Measurements from ENCODE around the gene TMEM156.
"Not testable (repeated sequence)": the region's sequence is repeated elsewhere in the genome, so short reads cannot be mapped to it uniquely, and the experiment has no call there.

TMEM156 gene

DNA sequence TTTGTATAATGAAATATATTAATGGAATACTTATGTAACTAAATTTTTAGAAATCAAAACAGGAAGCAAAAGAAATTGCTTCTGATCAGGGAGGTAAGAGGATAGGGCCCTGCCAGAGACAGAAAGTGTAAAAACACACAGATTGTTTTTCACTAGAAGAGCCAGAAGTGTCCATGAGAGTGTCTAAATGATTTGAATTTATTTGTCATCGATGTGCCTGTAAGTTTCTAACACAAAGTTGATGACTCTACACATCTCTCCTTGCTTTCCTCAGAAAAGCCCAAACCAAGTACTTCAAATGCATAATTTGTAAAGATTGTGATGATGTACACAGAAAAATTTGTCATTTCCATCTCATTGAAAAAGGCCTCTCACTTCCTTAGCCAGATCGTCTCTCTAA, 80.6 kb downstream of the TMEM156 start:
- in situ Hi-C loops (cut with MboI; ENCODE audit: low sequenced_read_pairs) = no loop called here
- Histone ChIP-seq H3K36me3 (replicated peaks) (no peaks in the 10 kb centered on the region), H3K27me3 (ENCODE audit: low read depth) (no peaks in the 10 kb centered on the region), H3K9me3 (no peaks in the 10 kb centered on the region), H3K4me1 (peaks cover 16% of the 10 kb centered on the region), H3K4me3 (no peak overlapping the region)
- no peak for DNase-seq (ENCODE audit: low spot score in 2 of 2)

DNA sequence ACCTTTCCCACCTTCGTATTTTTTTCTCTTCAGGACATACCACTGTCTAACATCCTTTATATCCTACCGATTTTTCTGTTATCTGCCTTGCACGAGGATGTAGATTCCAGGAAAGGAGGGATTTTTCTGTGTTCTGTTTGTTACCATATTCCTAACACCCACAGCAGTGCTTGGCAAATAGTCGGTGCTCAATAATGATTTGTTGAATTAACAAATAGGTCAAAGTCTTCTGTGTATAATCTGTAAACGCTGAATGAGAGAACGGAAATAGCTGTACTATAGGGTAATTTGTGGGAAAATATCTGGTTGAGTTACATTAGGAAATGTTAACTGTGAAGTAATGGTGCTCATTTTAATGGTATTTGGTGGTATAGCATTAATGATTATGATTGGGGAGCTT, 81.5 kb downstream of the TMEM156 start:
- Histone ChIP-seq H3K9me3 (no peaks in the 10 kb centered on the region), H3K4me3 (no peak overlapping the region), H3K4me1 (peaks cover 8% of the 10 kb centered on the region), H3K27me3 (ENCODE audit: low read depth) (no peaks in the 10 kb centered on the region), H3K36me3 (replicated peaks) (no peaks in the 10 kb centered on the region)
- DNase-seq (ENCODE audit: low spot score in 2 of 2) = no peak
- in situ Hi-C loops (cut with MboI; ENCODE audit: low sequenced_read_pairs) = no loop called here

DNA sequence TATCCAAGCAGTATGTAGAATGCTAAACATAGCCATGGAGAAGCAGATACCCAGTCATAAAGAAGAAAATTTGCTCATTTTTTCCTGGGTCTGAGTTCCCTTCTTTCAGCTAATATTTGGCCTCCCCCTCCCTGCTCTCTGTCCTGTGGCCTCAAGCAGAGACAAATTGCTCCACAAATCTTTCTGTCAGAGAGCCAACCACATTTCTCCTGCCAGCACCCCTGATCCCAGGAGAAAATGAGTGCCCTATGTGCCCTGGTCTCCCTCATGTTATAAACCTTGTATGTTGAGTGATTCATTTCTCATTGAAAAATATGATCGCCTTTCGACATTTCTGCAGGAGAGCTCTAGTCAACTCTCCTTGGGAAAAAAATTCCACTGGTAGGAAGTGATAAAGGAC, 82.0 kb downstream of the TMEM156 start:
- DNase-seq (ENCODE audit: low spot score in 2 of 2) = no peak
- in situ Hi-C loops (cut with MboI; ENCODE audit: low sequenced_read_pairs) = no loop called here
- Histone ChIP-seq H3K4me1 (peaks cover 8% of the 10 kb centered on the region), H3K9me3 (no peaks in the 10 kb centered on the region), H3K36me3 (replicated peaks) (no peaks in the 10 kb centered on the region), H3K27me3 (ENCODE audit: low read depth) (no peaks in the 10 kb centered on the region), H3K4me3 (no peak overlapping the region)

DNA sequence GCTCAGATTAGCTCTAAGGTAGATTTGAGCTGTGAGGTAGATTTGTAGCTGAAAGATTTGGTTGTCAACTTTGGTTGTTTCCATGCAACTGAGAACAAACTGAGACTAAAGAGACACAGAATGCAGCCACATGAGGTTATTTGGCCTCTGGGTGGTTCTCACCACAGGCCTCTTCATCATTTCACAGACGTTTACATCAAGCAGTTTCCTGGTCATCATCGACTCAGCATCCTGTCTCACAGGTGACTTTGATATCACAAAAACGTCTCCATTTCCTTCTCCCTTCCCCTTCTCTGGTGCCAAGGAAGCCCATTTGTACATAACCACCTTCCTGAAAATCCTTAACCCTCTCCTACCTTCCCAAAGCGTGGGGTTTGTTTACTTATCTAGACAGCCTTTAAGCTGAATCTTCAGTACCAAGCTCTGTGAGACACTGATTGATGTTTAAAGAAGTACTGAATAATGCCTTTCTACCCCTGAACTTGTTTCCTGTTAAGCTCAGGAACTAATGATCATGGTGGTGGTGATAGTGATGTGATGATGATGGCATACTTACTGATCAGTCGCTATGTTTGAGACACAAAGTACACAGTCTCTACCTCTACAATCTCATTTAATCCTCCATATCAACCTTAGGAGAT, 82.7 kb downstream of the TMEM156 start:
- Histone ChIP-seq H3K36me3 (replicated peaks) (no peaks in the 10 kb centered on the region), H3K4me3 (no peak overlapping the region), H3K27me3 (ENCODE audit: low read depth) (no peaks in the 10 kb centered on the region), H3K9me3 (no peaks in the 10 kb centered on the region), H3K4me1 (peaks cover 8% of the 10 kb centered on the region)
- DNase-seq (ENCODE audit: low spot score in 2 of 2) = no peak
- in situ Hi-C loops (cut with MboI; ENCODE audit: low sequenced_read_pairs) = no loop called here

DNA sequence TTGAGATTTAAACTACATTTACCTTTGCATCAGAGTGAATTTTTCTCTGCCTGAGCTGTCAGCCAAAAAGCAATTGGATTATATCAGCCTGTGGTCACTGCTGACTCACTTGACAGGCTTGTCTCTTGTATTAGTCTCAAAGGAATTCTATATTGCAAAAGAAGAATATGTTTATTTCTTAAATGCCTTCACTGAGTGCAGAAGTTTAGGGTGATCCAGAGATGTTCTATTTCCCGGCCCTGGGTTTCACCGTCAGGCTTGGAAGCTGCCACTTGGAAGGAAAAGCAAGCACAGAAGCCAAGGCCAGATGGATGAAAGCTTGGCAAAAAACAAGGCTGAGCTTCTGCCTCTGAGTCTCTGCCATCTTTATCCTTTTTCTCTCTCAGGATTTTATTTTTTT, 83.7 kb downstream of the TMEM156 start:
- Histone ChIP-seq H3K27me3 (ENCODE audit: low read depth) (no peaks in the 10 kb centered on the region), H3K9me3 (no peaks in the 10 kb centered on the region), H3K36me3 (replicated peaks) (no peaks in the 10 kb centered on the region), H3K4me1 (peaks cover 8% of the 10 kb centered on the region), H3K4me3 (no peak overlapping the region)
- no peak for DNase-seq (ENCODE audit: low spot score in 2 of 2)
- in situ Hi-C loops (cut with MboI; ENCODE audit: low sequenced_read_pairs) = no loop called here

DNA sequence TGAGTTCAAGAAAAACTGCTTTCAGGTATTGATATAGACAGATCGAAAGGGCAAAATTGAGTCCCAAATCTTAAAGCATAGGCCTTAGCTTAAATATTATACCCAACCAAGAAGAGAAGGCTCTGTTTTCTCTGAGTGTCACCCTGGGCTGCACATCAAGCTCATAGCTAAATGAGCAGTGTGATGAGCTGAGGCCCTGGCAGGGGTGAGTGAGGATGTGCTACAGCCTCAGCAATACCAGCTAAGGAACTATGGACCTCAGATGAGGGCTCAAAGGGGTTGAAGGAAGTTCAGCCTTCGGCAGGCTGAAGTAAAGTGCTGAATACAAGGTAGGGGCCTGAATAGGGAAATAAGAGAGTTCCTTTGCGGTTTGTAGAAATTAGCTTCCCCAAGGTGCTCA, 85.3 kb downstream of the TMEM156 start:
- Histone ChIP-seq H3K27me3 (ENCODE audit: low read depth) (no peaks in the 10 kb centered on the region), H3K36me3 (replicated peaks) (no peaks in the 10 kb centered on the region), H3K4me1 (peaks cover 5% of the 10 kb centered on the region), H3K4me3 (no peak overlapping the region), H3K9me3 (no peaks in the 10 kb centered on the region)
- in situ Hi-C loops (cut with MboI; ENCODE audit: low sequenced_read_pairs) = no loop called here
- no peak for DNase-seq (ENCODE audit: low spot score in 2 of 2)

DNA sequence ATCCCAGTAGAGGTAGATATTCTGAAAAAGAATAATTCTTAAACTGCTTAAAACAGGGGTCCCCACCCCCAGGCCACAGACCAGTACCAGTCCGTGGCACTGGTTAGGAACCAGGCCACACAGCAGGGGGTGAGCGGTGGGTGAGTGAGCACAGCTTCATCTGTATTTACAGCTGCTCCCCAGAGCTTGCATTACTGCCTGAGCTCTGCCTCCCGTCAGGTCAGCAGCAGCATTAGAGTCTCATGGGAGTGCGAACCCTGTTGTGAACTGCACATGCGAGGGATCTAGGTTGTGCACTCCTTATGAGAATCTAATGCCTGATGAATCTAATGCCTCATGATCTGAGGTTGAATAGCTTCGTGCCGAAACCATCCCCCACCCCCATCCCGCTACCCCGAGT, 87.8 kb downstream of the TMEM156 start:
- Histone ChIP-seq H3K4me1 (no peaks in the 10 kb centered on the region), H3K36me3 (replicated peaks) (no peaks in the 10 kb centered on the region), H3K27me3 (ENCODE audit: low read depth) (no peaks in the 10 kb centered on the region), H3K4me3 (no peak overlapping the region), H3K9me3 (no peaks in the 10 kb centered on the region)
- DNase-seq (ENCODE audit: low spot score in 2 of 2) = no peak
- in situ Hi-C loops (cut with MboI; ENCODE audit: low sequenced_read_pairs) = no loop called here

DNA sequence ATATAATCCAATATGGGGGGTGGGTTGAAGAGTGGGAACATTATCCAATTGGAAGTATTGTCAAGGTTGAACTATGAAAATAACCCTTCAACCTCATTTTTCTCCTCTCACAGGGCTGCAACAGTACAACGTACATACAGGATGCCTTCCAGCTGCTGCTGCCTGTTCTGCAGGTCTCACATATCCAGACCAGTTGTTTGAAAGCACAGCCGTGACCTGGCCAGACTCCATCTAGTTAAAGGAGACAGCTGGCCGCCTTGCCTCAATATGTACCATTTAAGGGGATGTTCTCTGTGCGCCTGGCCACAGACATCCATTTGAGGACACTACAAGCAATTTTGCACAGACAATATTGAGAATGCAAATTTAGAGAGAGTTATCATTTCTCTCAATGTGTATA, 88.9 kb downstream of the TMEM156 start:
- no peak overlapping the region for H3K4me3 ChIP-seq
- in situ Hi-C loops (cut with MboI; ENCODE audit: low sequenced_read_pairs) = no loop called here
- no peaks in the 10 kb centered on the region for H3K27me3 ChIP-seq (ENCODE audit: low read depth)
- no peaks in the 10 kb centered on the region for H3K36me3 ChIP-seq (replicated peaks)
- no peaks in the 10 kb centered on the region for H3K4me1 ChIP-seq
- H3K9me3 ChIP-seq = no peaks in the 10 kb centered on the region
- DNase-seq (ENCODE audit: low spot score in 2 of 2) = no peak

DNA sequence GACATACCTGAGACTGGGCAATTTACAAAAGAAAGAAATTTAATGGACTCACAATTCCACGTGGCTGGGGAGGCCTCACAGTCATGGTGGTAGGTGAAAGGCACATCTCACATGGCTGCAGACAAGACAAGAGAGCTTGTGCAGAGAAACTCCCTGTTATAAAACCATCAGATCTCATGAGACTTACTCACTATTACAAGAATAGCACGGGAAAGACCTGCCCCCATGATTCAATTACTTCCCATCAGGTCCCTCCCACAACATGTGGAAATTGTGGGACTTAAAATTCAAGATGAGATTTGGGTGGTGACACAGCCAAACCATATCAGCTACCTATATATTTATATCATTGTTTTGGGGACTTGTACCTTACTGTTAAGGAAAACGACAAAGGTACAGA, 90.3 kb downstream of the TMEM156 start:
- DNase-seq (ENCODE audit: low spot score in 2 of 2); H3K36me3 ChIP-seq (replicated peaks); H3K9me3 ChIP-seq: not testable (repeated sequence)

DNA sequence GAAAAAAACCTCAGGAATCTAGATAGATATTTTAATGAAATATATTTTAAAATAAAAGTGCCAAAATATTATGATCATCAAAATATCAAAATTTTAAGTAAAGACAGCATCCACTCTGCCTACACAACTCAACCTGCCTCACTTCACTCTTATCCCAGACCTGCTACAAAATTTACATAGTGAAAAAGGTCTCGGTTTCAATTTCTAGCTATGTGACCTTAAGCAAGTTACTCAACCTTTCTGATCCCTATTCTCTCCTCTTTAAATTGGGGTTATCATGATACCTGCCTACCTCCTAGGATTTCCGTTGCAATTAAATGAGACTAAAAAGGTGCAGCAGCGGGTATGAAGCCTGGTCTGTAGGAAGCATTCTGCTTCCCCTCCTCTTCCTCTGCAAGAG, 91.7 kb downstream of the TMEM156 start:
- H3K9me3 ChIP-seq = no peaks in the 10 kb centered on the region
- DNase-seq (ENCODE audit: low spot score in 2 of 2) = no peak
- in situ Hi-C loops (cut with MboI; ENCODE audit: low sequenced_read_pairs) = no loop called here
- H3K27me3 ChIP-seq (ENCODE audit: low read depth) = no peaks in the 10 kb centered on the region
- H3K4me1 ChIP-seq = no peaks in the 10 kb centered on the region
- no peaks in the 10 kb centered on the region for H3K36me3 ChIP-seq (replicated peaks)
- H3K4me3 ChIP-seq = no peak overlapping the region

More for the DNA sequence above, 90.3 kb downstream of the TMEM156 start:
- H3K27me3 ChIP-seq (ENCODE audit: low read depth); H3K4me3 ChIP-seq; H3K4me1 ChIP-seq; in situ Hi-C loops (cut with MboI; ENCODE audit: low sequenced_read_pairs): not testable (repeated sequence)

DNA sequence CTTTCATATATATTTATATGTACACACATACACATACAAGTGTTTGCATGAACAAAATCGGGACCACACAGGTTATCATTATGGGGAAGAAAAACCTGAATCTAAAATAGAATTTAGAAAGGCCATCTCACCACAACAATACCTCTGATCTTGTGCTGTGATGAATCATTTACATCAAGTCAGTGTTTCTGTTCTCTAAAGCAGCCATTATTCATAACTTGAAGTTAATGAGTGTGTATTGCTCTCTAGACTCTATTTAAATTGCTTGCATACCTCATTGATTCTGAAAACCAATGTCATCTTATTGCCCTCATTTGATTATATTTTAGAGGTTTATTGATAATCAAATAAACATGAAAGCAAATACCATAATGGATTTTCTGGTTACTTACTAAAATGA, 93.0 kb downstream of the TMEM156 start:
- in situ Hi-C loops (cut with MboI; ENCODE audit: low sequenced_read_pairs) = no loop called here
- no peaks in the 10 kb centered on the region for H3K4me1 ChIP-seq
- no peak for DNase-seq (ENCODE audit: low spot score in 2 of 2)
- H3K27me3 ChIP-seq (ENCODE audit: low read depth) = no peaks in the 10 kb centered on the region
- no peak overlapping the region for H3K4me3 ChIP-seq
- H3K36me3 ChIP-seq (replicated peaks) = no peaks in the 10 kb centered on the region
- no peaks in the 10 kb centered on the region for H3K9me3 ChIP-seq

DNA sequence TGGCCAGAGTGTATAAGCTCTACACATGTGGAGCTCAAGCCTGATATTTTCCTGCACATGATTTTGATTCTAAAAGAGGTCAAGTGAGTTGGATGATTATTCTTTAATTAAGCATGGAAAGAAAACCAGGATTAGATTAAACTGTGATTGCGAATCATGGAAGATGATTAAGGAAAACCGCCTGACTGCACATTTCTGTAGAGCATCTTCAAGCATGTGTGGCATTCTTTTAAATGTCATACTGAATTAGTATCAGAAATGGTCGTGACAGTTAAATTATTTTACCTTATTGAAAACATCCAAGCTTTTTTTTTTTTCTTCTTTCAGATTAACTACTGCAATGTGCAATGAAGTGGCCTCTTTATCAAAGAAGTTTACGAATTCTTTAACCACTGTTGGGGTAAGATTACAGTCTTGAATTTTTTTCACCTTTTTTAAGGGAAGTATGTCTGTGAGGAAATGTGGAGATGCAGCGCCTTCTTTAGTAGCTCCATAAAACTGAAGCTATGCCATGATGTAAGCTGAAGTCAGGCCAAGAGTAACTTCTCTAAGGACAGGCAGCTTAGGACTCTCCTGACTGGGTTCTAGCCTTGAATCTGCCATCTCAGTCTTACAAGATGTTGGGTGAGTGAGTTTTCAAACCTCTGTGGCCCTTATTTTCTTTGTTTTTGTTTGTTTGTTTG, 96.7 kb downstream of the TMEM156 start:
- H3K4me1 ChIP-seq = no peaks in the 10 kb centered on the region
- H3K9me3 ChIP-seq = no peaks in the 10 kb centered on the region
- in situ Hi-C loops (cut with MboI; ENCODE audit: low sequenced_read_pairs) = no loop called here
- no peaks in the 10 kb centered on the region for H3K27me3 ChIP-seq (ENCODE audit: low read depth)
- H3K4me3 ChIP-seq = no peak overlapping the region
- no peaks in the 10 kb centered on the region for H3K36me3 ChIP-seq (replicated peaks)
- no peak for DNase-seq (ENCODE audit: low spot score in 2 of 2)

DNA sequence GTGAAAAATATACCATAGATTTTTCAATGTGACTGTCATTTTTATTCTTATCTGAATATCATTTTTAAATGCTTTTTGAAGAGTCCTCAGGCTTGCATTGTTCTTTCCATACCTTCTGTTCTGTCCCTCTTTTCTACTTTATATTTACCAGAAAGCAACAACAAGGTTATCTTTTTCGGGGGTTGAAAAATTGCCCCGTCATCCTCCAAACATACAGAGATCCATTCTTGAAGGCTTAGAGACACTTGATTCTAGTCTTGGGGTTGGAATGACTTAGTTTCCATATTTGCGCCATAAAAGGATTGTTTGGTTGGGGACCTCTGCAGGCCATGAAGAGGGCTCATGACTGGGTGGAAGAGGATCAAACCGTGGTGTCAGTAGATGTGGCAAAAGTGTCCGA, 101.1 kb downstream of the TMEM156 start:
- DNase-seq (ENCODE audit: low spot score in 2 of 2) = no peak
- Histone ChIP-seq H3K27me3 (ENCODE audit: low read depth) (no peaks in the 10 kb centered on the region), H3K9me3 (no peaks in the 10 kb centered on the region), H3K4me3 (no peak overlapping the region), H3K36me3 (replicated peaks) (no peaks in the 10 kb centered on the region), H3K4me1 (no peaks in the 10 kb centered on the region; the same call in 1 of the 2 replicates)
- in situ Hi-C loops (cut with MboI; ENCODE audit: low sequenced_read_pairs) = no loop called here

DNA sequence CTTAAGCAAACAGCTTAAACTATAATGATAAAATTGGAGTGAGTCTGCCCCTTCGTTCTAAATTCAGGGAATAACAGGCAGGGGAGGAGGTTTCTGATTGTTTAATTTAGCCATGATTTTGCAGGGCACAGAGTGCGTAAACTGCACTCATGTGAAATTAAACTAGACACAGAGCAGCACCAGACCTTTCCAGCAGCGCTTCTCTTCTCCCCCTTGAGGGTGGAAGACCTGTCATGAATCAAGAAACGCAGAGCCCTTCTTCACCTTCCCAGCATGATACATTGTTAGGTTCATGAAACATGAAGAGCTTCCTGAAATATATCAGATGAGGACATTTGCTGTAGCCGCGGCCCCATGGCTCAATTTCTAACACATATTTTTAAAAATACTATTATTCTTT, 101.5 kb downstream of the TMEM156 start:
- Histone ChIP-seq H3K27me3 (ENCODE audit: low read depth) (no peaks in the 10 kb centered on the region), H3K36me3 (replicated peaks) (no peaks in the 10 kb centered on the region), H3K4me3 (no peak overlapping the region), H3K4me1 (peaks cover 4% of the 10 kb centered on the region; the same call in 1 of the 2 replicates), H3K9me3 (no peaks in the 10 kb centered on the region)
- no peak for DNase-seq (ENCODE audit: low spot score in 2 of 2)
- in situ Hi-C loops (cut with MboI; ENCODE audit: low sequenced_read_pairs) = no loop called here

DNA sequence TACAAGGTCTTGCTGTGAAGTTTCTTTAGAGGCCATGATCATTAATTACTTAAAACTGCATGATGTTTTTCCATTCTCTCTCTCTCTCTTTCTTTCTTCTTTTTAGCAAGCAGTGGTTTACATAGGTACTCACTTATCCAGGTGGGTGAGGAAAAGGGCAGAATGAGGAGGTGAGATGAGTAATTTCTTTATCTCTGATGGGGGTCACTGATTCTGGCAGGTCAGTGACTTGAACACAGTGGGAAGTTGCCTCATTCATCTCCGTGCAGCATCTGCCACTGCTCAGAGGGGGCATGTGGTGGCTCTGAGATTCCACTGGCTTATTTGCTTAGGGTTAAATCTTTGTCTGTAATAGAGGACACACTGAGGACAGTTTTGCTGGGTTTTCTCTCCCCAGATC, 102.0 kb downstream of the TMEM156 start:
- H3K36me3 ChIP-seq (replicated peaks) = no peaks in the 10 kb centered on the region
- DNase-seq (ENCODE audit: low spot score in 2 of 2) = no peak
- no peaks in the 10 kb centered on the region for H3K9me3 ChIP-seq
- no peaks in the 10 kb centered on the region for H3K27me3 ChIP-seq (ENCODE audit: low read depth)
- in situ Hi-C loops (cut with MboI; ENCODE audit: low sequenced_read_pairs) = no loop called here
- peaks cover 9% of the 10 kb centered on the region for H3K4me1 ChIP-seq
- H3K4me3 ChIP-seq = no peak overlapping the region

All from HAP-1 (cell line).